K562 (cell line): ENCODE measurements around the gene MPZL1. TPM values are rescaled to one million over a fixed set of nuclear protein-coding genes. Genes with fewer than 3 reads are reported as not detected.
A peak's percentile ranks its signal among the peaks of the same experiment; 100 is the strongest.

ENCODE experiments used
- BACH1 ChIP-seq: fragments of 200-800 bp; sonication (Bioruptor generic); IDR thresholded peaks from 2 replicates; pipeline ENCODE4 v1.6.1; 2016; ENCODE audit warnings: missing genetic modification characterization, missing compliant biosample characterization
- DPF2 ChIP-seq: fragments of 450-650 bp; IDR thresholded peaks from 2 replicates; pipeline ENCODE4 v1.6.1; 2016
- FUS ChIP-seq: fragments of 200-400 bp; formaldehyde crosslinking; optimal IDR thresholded peaks from 2 replicates; pipeline ENCODE3; 2017; ENCODE audit warnings: low read depth, low read length
- HDAC3 ChIP-seq: fragments of 450-650 bp; IDR thresholded peaks from 2 replicates; pipeline ENCODE4 v1.6.1; 2018; ENCODE audit warnings: borderline replicate concordance, mild to moderate bottlenecking, moderate library complexity; ENCODE audit not compliant: partially characterized antibody
- HDGF ChIP-seq: fragments of 450-650 bp; IDR thresholded peaks from 2 replicates; pipeline ENCODE4 v1.6.1; 2016
- JUN ChIP-seq, 2 experiments: sonication (generic) in 1 of 2; formaldehyde crosslinking in 1 of 2; IDR thresholded peaks; 2 replicates each; pipeline versions ENCODE4 v1.6.1 to v1.8.0; 2012 to 2022; ENCODE audit warnings: borderline replicate concordance in 2 of 2, mild to moderate bottlenecking in 2 of 2, improper control_type of control experiment in 1 of 2, low read depth in 1 of 2, low read length in 1 of 2, missing genetic modification reagents in 1 of 2
- LEF1 ChIP-seq: fragments of 450-650 bp; IDR thresholded peaks from 2 replicates; pipeline ENCODE4 v1.6.1; 2016; ENCODE audit warnings: mild to moderate bottlenecking
- MCM2 ChIP-seq: fragments of 450-650 bp; IDR thresholded peaks from 2 replicates; pipeline ENCODE4 v1.6.1; 2017; ENCODE audit warnings: low read depth, mild to moderate bottlenecking
- MCM5 ChIP-seq: fragments of 450-650 bp; IDR thresholded peaks from 2 replicates; pipeline ENCODE4 v1.6.1; 2016; ENCODE audit warnings: low read depth
- NFE2L1 ChIP-seq: fragments of 450-650 bp; IDR thresholded peaks from 2 replicates; pipeline ENCODE4 v1.6.1; 2016; ENCODE audit warnings: missing genetic modification characterization, low read depth, mild to moderate bottlenecking, missing compliant biosample characterization, moderate library complexity, borderline replicate concordance
- NR2C2 ChIP-seq, 2 experiments: fragments of 200-800 bp in 1 of 2; sonication (Bioruptor generic) in 1 of 2; sonication (generic) in 1 of 2; formaldehyde crosslinking in 1 of 2; IDR thresholded peaks; 2 replicates each; pipeline versions ENCODE4 v1.6.1 to v1.8.0; 2016 to 2022; ENCODE audit warnings: mild to moderate bottlenecking in 1 of 2, missing compliant biosample characterization in 1 of 2, missing genetic modification characterization in 1 of 2, missing genetic modification reagents in 1 of 2
- PCBP2 ChIP-seq: fragments of 200-400 bp; formaldehyde crosslinking; IDR thresholded peaks from 2 replicates; pipeline ENCODE4 v1.6.1; 2018; ENCODE audit warnings: low read length, low read depth, mild to moderate bottlenecking, moderate library complexity; ENCODE audit not compliant: poor library complexity, severe bottlenecking
- PHF21A ChIP-seq: fragments of 450-650 bp; IDR thresholded peaks from 2 replicates; pipeline ENCODE4 v1.6.1; 2017; ENCODE audit warnings: low read depth, borderline replicate concordance
- PML ChIP-seq: IDR thresholded peaks from 2 replicates; pipeline ENCODE4 v1.6.1; 2012; ENCODE audit warnings: low read length, inconsistent platforms
- POLR2AphosphoS2 ChIP-seq: IDR thresholded peaks from 2 replicates; pipeline ENCODE4 v1.6.1; 2012; ENCODE audit warnings: low read length, improper control_type of control experiment
- POLR2AphosphoS5 ChIP-seq: IDR thresholded peaks from 2 replicates; pipeline ENCODE4 v1.6.1; 2011; ENCODE audit warnings: mild to moderate bottlenecking, low read depth, low read length, moderate library complexity; ENCODE audit not compliant: control insufficient read depth, insufficient read depth
- PTTG1 ChIP-seq: fragments of 450-650 bp; IDR thresholded peaks from 2 replicates; pipeline ENCODE4 v1.6.1; 2016; ENCODE audit warnings: low read depth, mild to moderate bottlenecking, missing genetic modification characterization, missing compliant biosample characterization
- RNF2 ChIP-seq: sonication (generic); IDR thresholded peaks from 2 replicates; pipeline ENCODE4 v1.6.1; 2016
- SAP30 ChIP-seq: fragments of 200-600 bp; sonication (generic); IDR thresholded peaks from 2 replicates; pipeline ENCODE4 v1.6.1; 2012; ENCODE audit warnings: borderline replicate concordance, low read depth, mild to moderate bottlenecking, moderate library complexity, low read length, control low read depth, inconsistent platforms; ENCODE audit not compliant: insufficient read depth, poor library complexity, severe bottlenecking
- SIX5 ChIP-seq, 2 experiments: IDR thresholded peaks; 2 replicates each; pipeline ENCODE4 v1.6.1; 2011; ENCODE audit warnings: low read length in 2 of 2, borderline replicate concordance in 1 of 2, low read depth in 1 of 2, mild to moderate bottlenecking in 1 of 2, moderate library complexity in 1 of 2; ENCODE audit not compliant: insufficient read depth in 1 of 2
- SMAD2 ChIP-seq: fragments of 150-350 bp; IDR thresholded peaks from 2 replicates; pipeline ENCODE4 v1.6.1; 2014; ENCODE audit warnings: low read depth, mild to moderate bottlenecking, low read length
- TGIF2 ChIP-seq: sonication (generic); formaldehyde crosslinking; IDR thresholded peaks from 2 replicates; pipeline ENCODE4 v1.8.1; 2022; ENCODE audit warnings: mild to moderate bottlenecking, missing genetic modification reagents, moderate library complexity
- ZBTB17 ChIP-seq: fragments of 450-650 bp; formaldehyde crosslinking; IDR thresholded peaks from 2 replicates; pipeline ENCODE4 v1.4.0; 2020; ENCODE audit warnings: mild to moderate bottlenecking
- ZBTB2 ChIP-seq: fragments of 450-650 bp; IDR thresholded peaks from 2 replicates; pipeline ENCODE4 v1.6.1; 2016; ENCODE audit warnings: antibody characterized with exemption
- ZNF766 ChIP-seq: fragments of 200-800 bp; sonication (Bioruptor generic); conservative IDR thresholded peaks from 2 replicates; pipeline ENCODE4 v1.6.1; 2016; ENCODE audit warnings: missing genetic modification characterization, missing compliant biosample characterization
- polyA plus RNA-seq, 8 experiments: library from polyadenylated mRNA; depleted of rRNA in 4 of 8; stranded (reverse) in 5 of 8; unstranded in 3 of 8; fragments of >200 nt; fragmentation: Nextera tagmentation in 2 of 8; fragmentation: Illumina TruSeq in 1 of 8; extraction: Ambion mirVana in 2 of 8; extraction: Trizol in 1 of 8; gene quantifications; 2 replicates each; pipeline versions ENCODE4 v1.2.1 to v1.2.3, GENCODE V29; 2011 to 2014; ENCODE audit warnings: inconsistent platforms in 1 of 8, missing spikeins in 1 of 8
- total RNA-seq, 7 experiments: library from RNA; depleted of rRNA in 6 of 7; stranded (reverse); fragments of >200 nt in 6 of 7; fragmentation: Illumina TruSeq in 2 of 7; extraction: Trizol in 2 of 7; gene quantifications; 2 replicates each; pipeline versions ENCODE4 v1.2.1 to v1.2.3, GENCODE V29; 2011 to 2021; ENCODE audit warnings: low replicate concordance in 1 of 7
- TF ChIP-seq, protein P1 (sequence below): fragments of 150-350 bp; IDR thresholded peaks from 2 replicates; pipeline ENCODE4 v1.6.1; 2014; ENCODE audit warnings: low read depth, mild to moderate bottlenecking, low read length, borderline replicate concordance

Gene MPZL1
- total and polyA plus RNA-seq, 9 of the 15 experiments (the other 6 are each of a cell fraction or from before 2014, with no cell fraction given), result 14.5 to 153 (median 66.5) TPM

DNA sequence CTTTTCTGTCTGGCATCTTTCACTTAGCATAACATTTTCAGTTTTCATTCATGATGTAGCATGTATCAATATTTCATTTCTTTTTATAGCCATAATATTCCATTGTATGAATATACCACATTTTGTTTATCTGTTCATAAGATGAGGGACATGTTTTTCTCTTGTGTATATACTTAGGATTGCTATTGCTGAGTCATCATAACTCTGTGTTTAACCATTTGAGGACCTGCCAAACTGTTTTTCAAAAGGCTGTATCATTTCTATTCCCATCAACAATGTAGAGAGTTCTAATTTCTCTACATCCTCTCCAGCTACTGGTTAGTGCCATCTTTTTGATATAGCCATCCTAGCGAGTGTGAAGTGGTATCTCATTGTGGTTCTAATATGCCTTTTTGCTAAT, 26.2 kb downstream of the MPZL1 start (continued):
- TF ChIP-seq POLR2AphosphoS5 (no peak), SMAD2 (no peak), HDAC3 (no peak), NR2C2 (CRISPR knock-in tag; IDR thresholded peaks at IDR 0.05) (no peak), NR2C2 (tag; IDR thresholded peaks at IDR 0.05) (no peak), RNF2 (no peak), ZBTB17 (CRISPR knock-in tag) (no peak), MCM5 (no peak), DPF2 (peak; percentile 81; the same call in 1 of the 2 replicates), MCM2 (no peak), HDGF (no peak), PCBP2 (no peak), BACH1 (tag) (peak; percentile 95), PHF21A (no peak), POLR2AphosphoS2 (no peak), SIX5 (IDR thresholded peaks at IDR 0.05; ENCODE audit: borderline replicate concordance in 1 of 2, insufficient read depth in 1 of 2, low read depth in 1 of 2, low read length in 2 of 2) (no peak), LEF1 (no peak), PML (no peak), TGIF2 (CRISPR knock-in tag) (no peak), NFE2L1 (peak; percentile 92), FUS (no peak), JUN (IDR thresholded peaks at IDR 0.05; ENCODE audit: borderline replicate concordance, low read depth, low read length) (no peak), JUN (CRISPR knock-in tag; IDR thresholded peaks at IDR 0.05; ENCODE audit: borderline replicate concordance) (no peak), PTTG1 (no peak), SAP30 (no peak), ZNF766 (CRISPR knock-in tag) (no peak), ZBTB2 (0 out of 2 replicates have a peak, but pooled peaks have one; percentile 59)
- TF ChIP-seq, protein P1, sequence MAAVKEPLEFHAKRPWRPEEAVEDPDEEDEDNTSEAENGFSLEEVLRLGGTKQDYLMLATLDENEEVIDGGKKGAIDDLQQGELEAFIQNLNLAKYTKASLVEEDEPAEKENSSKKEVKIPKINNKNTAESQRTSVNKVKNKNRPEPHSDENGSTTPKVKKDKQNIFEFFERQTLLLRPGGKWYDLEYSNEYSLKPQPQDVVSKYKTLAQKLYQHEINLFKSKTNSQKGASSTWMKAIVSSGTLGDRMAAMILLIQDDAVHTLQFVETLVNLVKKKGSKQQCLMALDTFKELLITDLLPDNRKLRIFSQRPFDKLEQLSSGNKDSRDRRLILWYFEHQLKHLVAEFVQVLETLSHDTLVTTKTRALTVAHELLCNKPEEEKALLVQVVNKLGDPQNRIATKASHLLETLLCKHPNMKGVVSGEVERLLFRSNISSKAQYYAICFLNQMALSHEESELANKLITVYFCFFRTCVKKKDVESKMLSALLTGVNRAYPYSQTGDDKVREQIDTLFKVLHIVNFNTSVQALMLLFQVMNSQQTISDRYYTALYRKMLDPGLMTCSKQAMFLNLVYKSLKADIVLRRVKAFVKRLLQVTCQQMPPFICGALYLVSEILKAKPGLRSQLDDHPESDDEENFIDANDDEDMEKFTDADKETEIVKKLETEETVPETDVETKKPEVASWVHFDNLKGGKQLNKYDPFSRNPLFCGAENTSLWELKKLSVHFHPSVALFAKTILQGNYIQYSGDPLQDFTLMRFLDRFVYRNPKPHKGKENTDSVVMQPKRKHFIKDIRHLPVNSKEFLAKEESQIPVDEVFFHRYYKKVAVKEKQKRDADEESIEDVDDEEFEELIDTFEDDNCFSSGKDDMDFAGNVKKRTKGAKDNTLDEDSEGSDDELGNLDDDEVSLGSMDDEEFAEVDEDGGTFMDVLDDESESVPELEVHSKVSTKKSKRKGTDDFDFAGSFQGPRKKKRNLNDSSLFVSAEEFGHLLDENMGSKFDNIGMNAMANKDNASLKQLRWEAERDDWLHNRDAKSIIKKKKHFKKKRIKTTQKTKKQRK, result no peak
